HepG2 (cell line): Measurements from ENCODE around the gene CREBRF. TPM values are rescaled to one million over a fixed set of nuclear protein-coding genes. Genes with fewer than 3 reads are reported as not detected.
A peak's percentile ranks its signal among the peaks of the same experiment; 100 is the strongest.

Source experiments
- ARHGAP35 ChIP-seq: sonication (generic); formaldehyde crosslinking; IDR thresholded peaks from 2 replicates; pipeline ENCODE4 v1.9.0; 2022; ENCODE audit warnings: mild to moderate bottlenecking, inconsistent platforms, moderate library complexity, missing genetic modification reagents, borderline replicate concordance
- ASH2L ChIP-seq: fragments of 300-600, 200-600 bp; sonication (generic); IDR thresholded peaks from 2 replicates; pipeline ENCODE4 v1.7.0; 2017; ENCODE audit warnings: low read depth, mild to moderate bottlenecking, moderate library complexity, mixed read lengths, low read length; ENCODE audit not compliant: insufficient read length
- DNMT1 ChIP-seq: sonication (generic); formaldehyde crosslinking; IDR thresholded peaks from 2 replicates; pipeline ENCODE4 v1.5.1; 2020; ENCODE audit warnings: mild to moderate bottlenecking, missing genetic modification reagents
- ELF3 ChIP-seq: IDR thresholded peaks from 2 replicates; pipeline ENCODE4 v1.6.1; 2016; ENCODE audit warnings: missing genetic modification reagents, missing compliant biosample characterization
- FOSL2 ChIP-seq: sonication (generic); formaldehyde crosslinking; IDR thresholded peaks from 2 replicates; pipeline ENCODE4 v1.4.0; 2020; ENCODE audit warnings: missing genetic modification reagents
- HDAC2 ChIP-seq: sonication (generic); formaldehyde crosslinking; IDR thresholded peaks from 2 replicates; pipeline ENCODE4 v1.4.0; 2020; ENCODE audit warnings: missing genetic modification reagents
- HHEX ChIP-seq: IDR thresholded peaks from 2 replicates; pipeline ENCODE4 v1.6.1; 2016; ENCODE audit warnings: control low read depth
- MAFK ChIP-seq, 2 experiments: IDR thresholded peaks in 1 of 2; conservative IDR thresholded peaks in 1 of 2; 2 replicates each; pipeline ENCODE4 v1.6.1; 2011; ENCODE audit warnings: improper control_type of control experiment in 2 of 2, low read length in 2 of 2
- NR2F6 ChIP-seq, 2 experiments: IDR thresholded peaks; 2 replicates each; pipeline ENCODE4 v1.6.1; 2016; ENCODE audit warnings: antibody characterized with exemption in 1 of 2, mild to moderate bottlenecking in 1 of 2
- SAP130 ChIP-seq: IDR thresholded peaks from 2 replicates; pipeline ENCODE4 v1.6.1; 2016; ENCODE audit warnings: low read depth
- SP5 ChIP-seq: IDR thresholded peaks from 2 replicates; pipeline ENCODE4 v1.6.1; 2016; ENCODE audit warnings: low read depth, borderline replicate concordance
- ZBTB1 ChIP-seq: sonication (generic); formaldehyde crosslinking; IDR thresholded peaks from 2 replicates; pipeline ENCODE4 v1.4.0; 2020; ENCODE audit warnings: missing genetic modification reagents, borderline replicate concordance
- ZFAT ChIP-seq: sonication (generic); formaldehyde crosslinking; conservative IDR thresholded peaks from 2 replicates; pipeline ENCODE4 v1.8.1; 2023; ENCODE audit warnings: missing genetic modification reagents, inconsistent platforms
- ZNF746 ChIP-seq: sonication (generic); formaldehyde crosslinking; IDR thresholded peaks from 2 replicates; pipeline ENCODE4 v1.8.0; 2022; ENCODE audit warnings: mild to moderate bottlenecking, missing genetic modification reagents
- polyA plus RNA-seq, 8 experiments: library from polyadenylated mRNA; depleted of rRNA in 3 of 8; stranded (reverse) in 7 of 8; unstranded in 1 of 8; fragments of >200 nt; fragmentation: Illumina TruSeq in 4 of 8; extraction: Trizol in 4 of 8; gene quantifications; 2 replicates each; pipeline versions ENCODE4 v1.2.1 to v1.2.3, GENCODE V29; 2011 to 2016; ENCODE audit warnings: low read depth in 4 of 8, missing spikeins in 1 of 8, mixed read lengths in 1 of 8; ENCODE audit not compliant: insufficient read depth in 1 of 8
- total RNA-seq, 5 experiments: library from RNA; depleted of rRNA; stranded (reverse); fragments of >200 nt; fragmentation: Illumina TruSeq; extraction: Trizol; gene quantifications; 2 replicates each; pipeline ENCODE4 v1.2.3, GENCODE V29; 2016; ENCODE audit warnings: low read depth in 1 of 5
- TF ChIP-seq, protein P1 (sequence below): IDR thresholded peaks from 2 replicates; pipeline ENCODE4 v1.6.1; 2016
- TF ChIP-seq, protein P2 (sequence below): sonication (generic); formaldehyde crosslinking; IDR thresholded peaks from 2 replicates; pipeline ENCODE4 v1.4.0; 2020; ENCODE audit warnings: mild to moderate bottlenecking, missing genetic modification reagents
- TF ChIP-seq, protein P3 (sequence below): sonication (generic); formaldehyde crosslinking; IDR thresholded peaks from 2 replicates; pipeline ENCODE4 v1.4.0; 2020; ENCODE audit warnings: missing genetic modification reagents, borderline replicate concordance
- TF ChIP-seq, protein P4 (sequence below): sonication (generic); formaldehyde crosslinking; IDR thresholded peaks from 2 replicates; pipeline ENCODE4 v1.4.0; 2020; ENCODE audit warnings: missing genetic modification reagents, borderline replicate concordance
- TF ChIP-seq, protein P5 (sequence below): sonication (generic); formaldehyde crosslinking; IDR thresholded peaks from 2 replicates; pipeline ENCODE4 v1.5.0; 2020; ENCODE audit warnings: mild to moderate bottlenecking, missing genetic modification reagents, borderline replicate concordance

CREBRF gene
- total and polyA plus RNA-seq, 2 of the 13 experiments (the other 11 are each of a cell fraction or from before 2014, with no cell fraction given): 4.5 to 10.2 TPM

DNA sequence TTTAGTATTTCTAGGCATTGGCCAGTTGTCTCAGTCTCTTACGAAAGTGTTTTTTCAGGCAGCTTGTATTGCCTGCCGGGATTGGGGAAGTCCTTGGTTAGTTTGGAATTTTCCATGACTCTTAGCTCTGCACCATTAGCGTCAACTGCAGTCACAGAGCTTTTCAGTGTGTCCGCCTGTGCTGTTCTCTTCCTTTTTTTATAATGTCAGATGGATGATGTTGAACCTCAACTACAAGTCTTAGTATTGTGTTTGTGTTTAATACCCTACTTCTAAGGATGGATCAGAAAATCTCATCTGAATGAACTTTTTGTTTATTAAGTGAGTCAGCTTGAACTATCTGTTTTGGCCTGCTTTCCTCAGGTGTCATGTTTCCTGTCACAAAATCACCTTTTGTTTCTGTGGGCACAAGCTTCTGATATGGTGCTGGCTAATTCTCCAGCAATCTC lies 39.5 kb upstream of the CREBRF start (continued):
- TF ChIP-seq, protein P1, sequence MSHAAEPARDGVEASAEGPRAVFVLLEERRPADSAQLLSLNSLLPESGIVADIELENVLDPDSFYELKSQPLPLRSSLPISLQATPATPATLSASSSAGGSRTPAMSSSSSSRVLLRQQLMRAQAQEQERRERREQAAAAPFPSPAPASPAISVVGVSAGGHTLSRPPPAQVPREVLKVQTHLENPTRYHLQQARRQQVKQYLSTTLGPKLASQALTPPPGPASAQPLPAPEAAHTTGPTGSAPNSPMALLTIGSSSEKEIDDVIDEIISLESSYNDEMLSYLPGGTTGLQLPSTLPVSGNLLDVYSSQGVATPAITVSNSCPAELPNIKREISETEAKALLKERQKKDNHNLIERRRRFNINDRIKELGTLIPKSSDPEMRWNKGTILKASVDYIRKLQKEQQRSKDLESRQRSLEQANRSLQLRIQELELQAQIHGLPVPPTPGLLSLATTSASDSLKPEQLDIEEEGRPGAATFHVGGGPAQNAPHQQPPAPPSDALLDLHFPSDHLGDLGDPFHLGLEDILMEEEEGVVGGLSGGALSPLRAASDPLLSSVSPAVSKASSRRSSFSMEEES (CRISPR knock-in tag): 0 out of 2 replicates have a peak, but pooled peaks have one; percentile 20
- no peak for TF ChIP-seq ZNF746 (CRISPR knock-in tag)
- TF ChIP-seq, protein P2, sequence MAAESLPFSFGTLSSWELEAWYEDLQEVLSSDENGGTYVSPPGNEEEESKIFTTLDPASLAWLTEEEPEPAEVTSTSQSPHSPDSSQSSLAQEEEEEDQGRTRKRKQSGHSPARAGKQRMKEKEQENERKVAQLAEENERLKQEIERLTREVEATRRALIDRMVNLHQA (CRISPR knock-in tag): no peak
- no peak for TF ChIP-seq HHEX
- peak; percentile 80 for TF ChIP-seq FOSL2
- TF ChIP-seq, protein P3, sequence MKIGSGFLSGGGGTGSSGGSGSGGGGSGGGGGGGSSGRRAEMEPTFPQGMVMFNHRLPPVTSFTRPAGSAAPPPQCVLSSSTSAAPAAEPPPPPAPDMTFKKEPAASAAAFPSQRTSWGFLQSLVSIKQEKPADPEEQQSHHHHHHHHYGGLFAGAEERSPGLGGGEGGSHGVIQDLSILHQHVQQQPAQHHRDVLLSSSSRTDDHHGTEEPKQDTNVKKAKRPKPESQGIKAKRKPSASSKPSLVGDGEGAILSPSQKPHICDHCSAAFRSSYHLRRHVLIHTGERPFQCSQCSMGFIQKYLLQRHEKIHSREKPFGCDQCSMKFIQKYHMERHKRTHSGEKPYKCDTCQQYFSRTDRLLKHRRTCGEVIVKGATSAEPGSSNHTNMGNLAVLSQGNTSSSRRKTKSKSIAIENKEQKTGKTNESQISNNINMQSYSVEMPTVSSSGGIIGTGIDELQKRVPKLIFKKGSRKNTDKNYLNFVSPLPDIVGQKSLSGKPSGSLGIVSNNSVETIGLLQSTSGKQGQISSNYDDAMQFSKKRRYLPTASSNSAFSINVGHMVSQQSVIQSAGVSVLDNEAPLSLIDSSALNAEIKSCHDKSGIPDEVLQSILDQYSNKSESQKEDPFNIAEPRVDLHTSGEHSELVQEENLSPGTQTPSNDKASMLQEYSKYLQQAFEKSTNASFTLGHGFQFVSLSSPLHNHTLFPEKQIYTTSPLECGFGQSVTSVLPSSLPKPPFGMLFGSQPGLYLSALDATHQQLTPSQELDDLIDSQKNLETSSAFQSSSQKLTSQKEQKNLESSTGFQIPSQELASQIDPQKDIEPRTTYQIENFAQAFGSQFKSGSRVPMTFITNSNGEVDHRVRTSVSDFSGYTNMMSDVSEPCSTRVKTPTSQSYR (CRISPR knock-in tag): no peak
- no peak; the same call in 1 of the 2 replicates for TF ChIP-seq ELF3 (CRISPR knock-in tag)
- TF ChIP-seq ZFAT (CRISPR knock-in tag): no peak
- peak; percentile 68 for TF ChIP-seq SAP130
- no peak for TF ChIP-seq DNMT1 (CRISPR knock-in tag)
- no peak for TF ChIP-seq NR2F6 (IDR thresholded peaks at IDR 0.05)
- TF ChIP-seq NR2F6 (CRISPR knock-in tag; IDR thresholded peaks at IDR 0.05): no peak
- TF ChIP-seq SP5: no peak
- TF ChIP-seq, protein P4, sequence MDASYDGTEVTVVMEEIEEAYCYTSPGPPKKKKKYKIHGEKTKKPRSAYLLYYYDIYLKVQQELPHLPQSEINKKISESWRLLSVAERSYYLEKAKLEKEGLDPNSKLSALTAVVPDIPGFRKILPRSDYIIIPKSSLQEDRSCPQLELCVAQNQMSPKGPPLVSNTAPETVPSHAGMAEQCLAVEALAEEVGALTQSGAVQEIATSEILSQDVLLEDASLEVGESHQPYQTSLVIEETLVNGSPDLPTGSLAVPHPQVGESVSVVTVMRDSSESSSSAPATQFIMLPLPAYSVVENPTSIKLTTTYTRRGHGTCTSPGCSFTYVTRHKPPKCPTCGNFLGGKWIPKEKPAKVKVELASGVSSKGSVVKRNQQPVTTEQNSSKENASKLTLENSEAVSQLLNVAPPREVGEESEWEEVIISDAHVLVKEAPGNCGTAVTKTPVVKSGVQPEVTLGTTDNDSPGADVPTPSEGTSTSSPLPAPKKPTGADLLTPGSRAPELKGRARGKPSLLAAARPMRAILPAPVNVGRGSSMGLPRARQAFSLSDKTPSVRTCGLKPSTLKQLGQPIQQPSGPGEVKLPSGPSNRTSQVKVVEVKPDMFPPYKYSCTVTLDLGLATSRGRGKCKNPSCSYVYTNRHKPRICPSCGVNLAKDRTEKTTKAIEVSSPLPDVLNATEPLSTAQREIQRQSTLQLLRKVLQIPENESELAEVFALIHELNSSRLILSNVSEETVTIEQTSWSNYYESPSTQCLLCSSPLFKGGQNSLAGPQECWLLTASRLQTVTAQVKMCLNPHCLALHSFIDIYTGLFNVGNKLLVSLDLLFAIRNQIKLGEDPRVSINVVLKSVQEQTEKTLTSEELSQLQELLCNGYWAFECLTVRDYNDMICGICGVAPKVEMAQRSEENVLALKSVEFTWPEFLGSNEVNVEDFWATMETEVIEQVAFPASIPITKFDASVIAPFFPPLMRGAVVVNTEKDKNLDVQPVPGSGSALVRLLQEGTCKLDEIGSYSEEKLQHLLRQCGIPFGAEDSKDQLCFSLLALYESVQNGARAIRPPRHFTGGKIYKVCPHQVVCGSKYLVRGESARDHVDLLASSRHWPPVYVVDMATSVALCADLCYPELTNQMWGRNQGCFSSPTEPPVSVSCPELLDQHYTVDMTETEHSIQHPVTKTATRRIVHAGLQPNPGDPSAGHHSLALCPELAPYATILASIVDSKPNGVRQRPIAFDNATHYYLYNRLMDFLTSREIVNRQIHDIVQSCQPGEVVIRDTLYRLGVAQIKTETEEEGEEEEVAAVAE (CRISPR knock-in tag): no peak
- TF ChIP-seq ASH2L: peak; percentile 30
- TF ChIP-seq ZBTB1 (CRISPR knock-in tag): no peak
- TF ChIP-seq, protein P5, sequence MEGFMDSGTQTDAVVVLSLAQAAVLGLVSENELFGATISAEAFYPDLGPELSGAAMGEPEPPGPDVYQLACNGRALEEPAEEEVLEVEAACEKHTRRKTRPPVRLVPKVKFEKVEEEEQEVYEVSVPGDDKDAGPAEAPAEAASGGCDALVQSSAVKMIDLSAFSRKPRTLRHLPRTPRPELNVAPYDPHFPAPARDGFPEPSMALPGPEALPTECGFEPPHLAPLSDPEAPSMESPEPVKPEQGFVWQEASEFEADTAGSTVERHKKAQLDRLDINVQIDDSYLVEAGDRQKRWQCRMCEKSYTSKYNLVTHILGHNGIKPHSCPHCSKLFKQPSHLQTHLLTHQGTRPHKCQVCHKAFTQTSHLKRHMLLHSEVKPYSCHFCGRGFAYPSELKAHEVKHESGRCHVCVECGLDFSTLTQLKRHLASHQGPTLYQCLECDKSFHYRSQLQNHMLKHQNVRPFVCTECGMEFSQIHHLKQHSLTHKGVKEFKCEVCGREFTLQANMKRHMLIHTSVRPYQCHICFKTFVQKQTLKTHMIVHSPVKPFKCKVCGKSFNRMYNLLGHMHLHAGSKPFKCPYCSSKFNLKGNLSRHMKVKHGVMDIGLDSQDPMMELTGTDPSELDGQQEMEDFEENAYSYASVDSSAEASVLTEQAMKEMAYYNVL (CRISPR knock-in tag): 0 out of 2 replicates have a peak, but pooled peaks have one; percentile 56
- no peak for TF ChIP-seq MAFK (conservative IDR thresholded peaks at IDR 0.05 in 1 of 2, IDR thresholded peaks at IDR 0.05 in 1 of 2; ENCODE audit: low read length in 2 of 2)
- TF ChIP-seq HDAC2: no peak
- TF ChIP-seq ARHGAP35: no peak
